Measurements from ENCODE around the gene CCDC158. TPM values are rescaled to one million over a fixed set of nuclear protein-coding genes. Genes with fewer than 3 reads are reported as not detected.

Gene CCDC158
- total RNA-seq, 4 donors from 2014 or later = 1.2 to 2.6 (median 1.5) TPM

DNA sequence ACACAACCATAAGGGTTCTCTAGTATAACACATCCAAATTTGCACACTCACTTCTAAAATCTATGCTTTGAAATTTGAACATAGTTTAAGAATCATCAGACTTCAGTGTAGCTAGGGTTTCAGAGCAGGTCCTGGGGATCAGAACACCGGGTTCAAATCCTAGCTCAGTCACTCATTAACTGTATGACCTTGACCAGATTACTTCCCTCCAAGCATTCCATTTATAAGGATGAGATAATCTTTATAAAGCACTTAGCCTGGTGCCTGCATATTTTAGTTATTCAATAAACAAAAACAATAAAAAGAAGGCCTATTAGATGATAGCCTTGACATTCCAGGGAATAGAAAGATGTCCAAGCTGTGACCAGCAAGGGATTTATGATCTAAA lies 119.2 kb downstream of the CCDC158 start:
- no peak for ATAC-seq
- peak overlapping the region in 1 of 4 donors; percentile 3 for H3K27ac ChIP-seq
- H3K27me3 ChIP-seq = no peaks in the 10 kb centered on the region
- H3K9me3 ChIP-seq = peaks cover 0 to 16% (median 0%) of the 10 kb centered on the region in 3 donors
- no peaks in the 10 kb centered on the region for H3K36me3 ChIP-seq
- H3K4me3 ChIP-seq = no peak overlapping the region
- peaks cover 0 to 17% (median 0%) of the 10 kb centered on the region in 3 donors for H3K4me1 ChIP-seq
- TF ChIP-seq POLR2AphosphoS5 (IDR thresholded peaks at IDR 0.05) = no peak
- TF ChIP-seq EP300 (IDR thresholded peaks at IDR 0.05) = no peak
- no peak for TF ChIP-seq CTCF (IDR thresholded peaks at IDR 0.05)
- TF ChIP-seq POLR2A (IDR thresholded peaks at IDR 0.05) = no peak
- WGBS, 2 donors (ENCODE audit: low coverage in 1 of 2) = 67 to 80% methylated on average over 1 of the region's 1 CpG

DNA sequence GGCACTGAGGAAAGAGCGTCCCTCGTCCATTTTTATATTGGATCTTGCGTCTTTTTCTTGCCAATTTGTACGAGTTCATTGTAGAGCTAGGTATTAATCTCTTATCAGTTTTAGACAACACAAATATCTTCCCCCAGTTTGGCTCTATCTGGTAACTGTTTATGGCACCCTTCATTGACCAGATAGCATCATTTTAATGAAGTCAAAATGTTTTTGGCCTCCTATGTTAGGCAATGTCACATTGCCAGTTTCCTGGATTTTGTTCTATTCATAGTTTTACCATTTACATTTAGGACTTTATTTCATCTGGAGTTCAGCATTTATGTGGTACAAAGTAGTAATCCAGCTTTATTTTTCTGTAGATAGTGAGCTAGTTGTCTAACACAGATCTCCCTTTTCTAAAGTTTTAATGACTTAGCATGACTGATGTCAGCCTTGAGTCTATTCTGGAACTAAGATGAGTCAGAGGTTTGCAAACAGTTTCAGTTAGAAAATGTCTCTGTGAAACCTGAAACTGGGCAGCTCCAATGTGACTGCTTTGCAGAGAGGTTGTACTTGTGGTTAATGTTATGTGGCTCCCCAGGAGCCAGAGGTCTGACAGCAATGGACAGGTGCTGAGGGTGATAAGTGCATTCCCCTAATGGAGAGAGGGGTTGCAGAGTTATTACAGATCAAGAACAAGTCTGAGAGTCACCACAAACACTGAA lies 119.7 kb downstream of the CCDC158 start:
- TF ChIP-seq CTCF (IDR thresholded peaks at IDR 0.05) (no peak), POLR2A (IDR thresholded peaks at IDR 0.05) (no peak)
- Histone ChIP-seq H3K36me3 (no peaks in the 10 kb centered on the region), H3K4me1 (peaks cover 0 to 17% (median 0%) of the 10 kb centered on the region in 3 donors), H3K9me3 (peaks cover 0 to 20% (median 0%) of the 10 kb centered on the region in 3 donors), H3K4me3 (no peak overlapping the region), H3K27ac (peak overlapping the region in 1 of 4 donors; percentile 3), H3K27me3 (no peaks in the 10 kb centered on the region)
- no peak for ATAC-seq
- 89 to 91% methylated on average over 4 of the region's 4 CpGs for WGBS, 2 donors (ENCODE audit: low coverage in 1 of 2)

GRCh38 chr4:76300012-76300411 lies 120.9 kb downstream of the CCDC158 start:
- no peak overlapping the region for H3K4me3 ChIP-seq

GRCh38 chr4:76298227-76298626 lies 122.7 kb downstream of the CCDC158 start:
- no peak for ATAC-seq
- Histone ChIP-seq H3K27me3 (no peaks in the 10 kb centered on the region), H3K4me1 (no peaks in the 10 kb centered on the region), H3K27ac (no peak overlapping the region), H3K4me3 (no peak overlapping the region), H3K9me3 (peaks cover 0 to 20% (median 0%) of the 10 kb centered on the region in 3 donors), H3K36me3 (no peaks in the 10 kb centered on the region)
- TF ChIP-seq POLR2AphosphoS5 (IDR thresholded peaks at IDR 0.05) (no peak), EP300 (IDR thresholded peaks at IDR 0.05) (no peak), CTCF (IDR thresholded peaks at IDR 0.05) (no peak), POLR2A (IDR thresholded peaks at IDR 0.05) (no peak)

More at GRCh38 chr4:76300012-76300411, 120.9 kb downstream of the CCDC158 start:
- Histone ChIP-seq H3K9me3 (peaks cover 0 to 20% (median 0%) of the 10 kb centered on the region in 3 donors), H3K36me3 (no peaks in the 10 kb centered on the region), H3K27ac (no peak overlapping the region), H3K4me1 (peaks cover 0 to 9% (median 0%) of the 10 kb centered on the region in 3 donors), H3K27me3 (no peaks in the 10 kb centered on the region)
- no peak for TF ChIP-seq CTCF (IDR thresholded peaks at IDR 0.05)
- no peak for TF ChIP-seq POLR2AphosphoS5 (IDR thresholded peaks at IDR 0.05)
- no peak for TF ChIP-seq EP300 (IDR thresholded peaks at IDR 0.05)
- TF ChIP-seq POLR2A (IDR thresholded peaks at IDR 0.05) = no peak
- ATAC-seq = no peak
- WGBS, 2 donors (ENCODE audit: low coverage in 1 of 2) = 51 to 71% methylated on average over 4 of the region's 4 CpGs

GRCh38 chr4:76296286-76296820 lies 124.6 kb downstream of the CCDC158 start:
- Histone ChIP-seq H3K36me3 (no peaks in the 10 kb centered on the region), H3K4me1 (no peaks in the 10 kb centered on the region), H3K9me3 (peaks cover 0 to 20% (median 0%) of the 10 kb centered on the region in 3 donors), H3K4me3 (no peak overlapping the region), H3K27me3 (no peaks in the 10 kb centered on the region), H3K27ac (no peak overlapping the region)
- ATAC-seq = no peak
- TF ChIP-seq EP300 (IDR thresholded peaks at IDR 0.05) (no peak), POLR2AphosphoS5 (IDR thresholded peaks at IDR 0.05) (no peak), POLR2A (IDR thresholded peaks at IDR 0.05) (no peak), CTCF (IDR thresholded peaks at IDR 0.05) (no peak)
- WGBS, 2 donors (ENCODE audit: low coverage in 1 of 2) = 85 to 93% methylated on average over 3 of the region's 3 CpGs

Data from gastroesophageal sphincter (tissue), 4 donors.